ENCODE results near the gene PKP1.

PKP1 gene

DNA sequence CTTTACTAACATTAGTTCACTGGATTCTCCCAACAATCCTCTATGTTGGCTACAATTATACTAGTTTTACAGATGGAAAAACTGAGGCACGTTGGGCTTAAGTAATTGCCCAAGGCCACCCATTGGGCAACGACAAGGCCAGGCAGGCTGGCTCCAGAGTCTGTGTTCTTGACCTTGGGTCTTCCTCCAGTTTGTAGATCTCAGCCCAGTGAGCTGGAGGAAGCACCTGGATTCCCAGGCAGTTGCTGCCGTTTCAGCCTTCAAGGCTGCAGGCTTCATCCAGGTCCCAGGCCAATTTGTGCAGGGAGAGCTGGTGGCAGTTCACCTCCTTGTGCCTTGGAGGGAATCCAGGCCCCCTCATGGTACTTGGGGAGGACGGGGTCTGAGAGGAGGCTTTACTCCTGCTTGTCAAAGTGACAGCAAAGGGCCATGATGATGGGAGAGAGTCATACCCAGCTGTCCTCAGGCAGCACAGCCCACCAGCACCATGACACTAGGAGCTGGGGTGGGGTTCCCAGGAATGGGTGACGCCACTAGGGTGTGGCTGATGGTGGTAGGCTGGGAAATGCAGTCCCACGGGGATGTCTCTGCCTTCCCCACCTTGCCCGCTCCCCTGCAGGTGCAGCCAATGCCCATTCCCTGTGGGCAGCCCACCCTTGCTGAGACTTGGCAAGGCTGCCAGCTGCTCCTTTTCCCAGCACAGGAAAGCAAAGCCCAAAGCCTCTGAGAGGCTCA, 27.1 kb downstream of the PKP1 start:
- DNase-seq, result no peak

DNA sequence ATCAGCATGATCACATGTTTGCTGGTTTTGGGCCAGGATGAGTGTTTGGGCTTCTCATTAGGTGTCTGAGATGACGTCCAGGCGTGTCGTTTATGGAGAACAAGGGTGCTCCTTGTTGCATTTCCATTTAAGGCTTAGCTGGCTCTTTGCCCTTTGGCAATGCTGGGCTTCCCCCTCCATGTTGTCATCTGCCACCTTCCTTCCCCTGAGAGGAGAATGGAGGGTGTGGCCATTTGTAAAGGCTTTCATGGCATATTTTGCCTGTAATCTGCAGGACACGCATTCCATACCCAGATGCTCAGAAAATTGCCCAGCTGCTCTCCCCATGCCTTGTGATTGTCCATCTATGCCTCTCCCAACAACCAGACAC, 27.7 kb downstream of the PKP1 start:
- DNase-seq, result no peak

DNA sequence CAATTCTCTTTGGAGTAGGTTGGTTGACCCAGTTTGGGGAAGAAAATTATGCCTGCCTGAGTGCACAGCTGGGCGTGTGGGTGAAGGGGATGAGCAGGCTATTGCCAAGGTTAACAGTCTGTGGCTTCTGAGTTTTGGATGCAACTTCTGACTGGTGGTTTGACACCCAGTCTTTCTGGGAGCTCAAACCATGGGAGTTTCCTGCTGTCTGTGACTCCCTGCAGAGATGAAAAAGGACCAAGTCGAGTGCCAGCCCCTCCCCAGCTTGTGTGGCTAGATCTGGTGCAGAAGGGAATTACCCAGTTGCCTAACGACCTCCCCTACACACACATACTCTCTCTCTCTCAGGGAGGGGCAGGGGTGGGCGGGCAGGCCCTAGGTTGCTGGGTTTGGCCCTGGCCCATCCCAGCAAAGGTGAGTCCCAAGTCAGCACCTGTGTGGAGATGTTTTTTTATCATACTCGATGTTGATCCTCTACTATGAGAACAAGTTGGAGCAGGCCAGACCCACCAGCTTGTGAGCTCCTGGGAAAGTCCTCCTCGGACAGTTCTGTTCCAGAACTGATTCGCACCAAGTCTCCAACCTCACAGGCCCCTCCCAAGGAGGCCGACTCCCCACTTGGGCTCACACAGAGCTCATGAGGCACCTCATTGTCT, 28.2 kb downstream of the PKP1 start:
- peak; percentile 67 for DNase-seq

DNA sequence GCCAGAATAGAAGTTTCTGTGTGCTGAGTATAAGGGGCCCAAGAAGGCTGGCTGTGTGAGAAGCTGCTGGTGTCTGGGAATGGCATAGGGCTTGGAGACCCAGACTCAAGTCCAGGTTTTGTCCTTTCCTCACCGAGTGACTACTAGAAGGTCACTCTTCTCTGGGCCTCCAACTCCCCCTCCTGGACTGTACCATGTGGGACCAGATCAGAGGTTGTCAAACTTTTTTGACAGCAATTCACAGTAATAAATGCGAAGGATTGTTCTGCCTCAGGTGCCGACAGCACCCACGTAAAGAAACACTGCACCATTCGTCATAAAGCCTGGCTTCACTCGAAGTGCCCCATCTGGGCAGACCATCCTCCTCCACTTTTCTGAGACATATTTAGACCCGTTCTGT, 29.0 kb downstream of the PKP1 start:
- no peak for DNase-seq

DNA sequence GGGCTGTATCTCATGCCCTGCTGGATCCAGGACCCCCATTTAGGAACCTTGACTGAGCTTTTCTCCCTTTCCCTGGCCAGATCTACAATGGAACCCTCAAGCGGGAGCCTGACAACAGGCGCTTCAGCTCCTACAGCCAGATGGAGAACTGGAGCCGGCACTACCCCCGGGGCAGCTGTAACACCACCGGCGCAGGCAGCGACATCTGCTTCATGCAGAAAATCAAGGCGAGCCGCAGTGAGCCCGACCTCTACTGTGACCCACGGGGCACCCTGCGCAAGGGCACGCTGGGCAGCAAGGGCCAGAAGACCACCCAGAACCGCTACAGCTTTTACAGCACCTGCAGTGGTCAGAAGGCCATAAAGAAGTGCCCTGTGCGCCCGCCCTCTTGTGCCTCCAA, 29.8 kb downstream of the PKP1 start:
- no peak for DNase-seq

DNA sequence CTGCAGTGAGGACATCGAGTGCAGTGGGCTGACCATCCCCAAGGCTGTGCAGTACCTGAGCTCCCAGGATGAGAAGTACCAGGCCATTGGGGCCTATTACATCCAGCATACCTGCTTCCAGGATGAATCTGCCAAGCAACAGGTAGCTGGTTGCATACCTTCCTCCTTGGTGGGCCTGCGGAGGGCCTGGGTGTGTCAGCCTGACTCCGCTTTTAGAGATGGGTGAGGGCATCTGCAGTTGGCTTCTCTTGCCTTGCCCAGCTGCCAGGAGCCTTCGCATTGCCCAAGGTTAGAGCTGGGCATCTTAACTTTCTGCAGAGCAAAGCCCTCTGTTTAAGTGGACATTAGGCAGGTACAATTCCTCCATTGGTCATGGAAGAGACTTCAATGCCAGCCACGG, 33.2 kb downstream of the PKP1 start:
- no peak for DNase-seq

DNA sequence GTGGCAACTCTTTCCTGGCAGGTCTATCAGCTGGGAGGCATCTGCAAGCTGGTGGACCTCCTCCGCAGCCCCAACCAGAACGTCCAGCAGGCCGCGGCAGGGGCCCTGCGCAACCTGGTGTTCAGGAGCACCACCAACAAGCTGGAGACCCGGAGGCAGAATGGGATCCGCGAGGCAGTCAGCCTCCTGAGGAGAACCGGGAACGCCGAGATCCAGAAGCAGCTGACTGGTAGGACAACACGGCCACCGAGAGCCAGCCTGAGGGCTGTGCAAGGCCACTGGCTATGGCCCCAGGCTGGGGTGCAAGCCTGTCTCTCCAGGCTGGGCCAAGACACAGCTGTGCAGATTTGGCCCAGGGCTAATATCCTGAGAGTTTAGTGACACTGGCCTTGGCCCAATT, 34.2 kb downstream of the PKP1 start:
- DNase-seq, result no peak

DNA sequence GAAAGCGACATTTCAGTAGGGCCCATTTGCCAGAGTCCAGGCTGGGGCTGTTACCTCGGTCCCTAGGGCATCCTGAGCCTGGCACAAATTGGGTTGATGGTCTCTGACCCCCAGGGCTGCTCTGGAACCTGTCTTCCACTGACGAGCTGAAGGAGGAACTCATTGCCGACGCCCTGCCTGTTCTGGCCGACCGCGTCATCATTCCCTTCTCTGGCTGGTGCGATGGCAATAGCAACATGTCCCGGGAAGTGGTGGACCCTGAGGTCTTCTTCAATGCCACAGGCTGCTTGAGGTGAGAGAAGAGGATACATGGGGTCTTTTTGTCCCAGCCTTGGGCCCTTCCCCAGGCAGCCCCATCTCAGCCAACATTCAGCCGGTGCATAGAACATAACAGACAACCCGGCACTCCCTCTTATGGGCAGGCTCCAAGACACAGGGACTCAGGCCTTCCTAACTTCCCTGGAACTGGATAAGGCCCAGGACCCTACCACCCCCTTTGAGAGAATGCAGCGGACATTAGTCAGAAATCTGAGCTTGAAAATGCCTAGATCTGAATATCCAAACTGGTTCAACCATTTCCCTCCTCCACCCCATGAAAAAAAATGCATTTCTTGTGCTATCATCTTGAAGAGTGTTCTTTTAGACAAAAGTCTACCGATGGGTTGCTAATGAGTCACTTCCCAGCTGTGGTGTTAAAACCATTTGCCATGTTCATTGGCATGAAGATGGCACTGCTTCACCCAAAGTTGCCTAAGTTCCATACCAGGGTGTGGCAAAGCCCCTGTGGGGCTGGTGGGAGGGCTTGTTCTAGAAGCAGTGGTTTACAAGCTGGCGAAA, 35.4 kb downstream of the PKP1 start:
- no peak for DNase-seq

DNA sequence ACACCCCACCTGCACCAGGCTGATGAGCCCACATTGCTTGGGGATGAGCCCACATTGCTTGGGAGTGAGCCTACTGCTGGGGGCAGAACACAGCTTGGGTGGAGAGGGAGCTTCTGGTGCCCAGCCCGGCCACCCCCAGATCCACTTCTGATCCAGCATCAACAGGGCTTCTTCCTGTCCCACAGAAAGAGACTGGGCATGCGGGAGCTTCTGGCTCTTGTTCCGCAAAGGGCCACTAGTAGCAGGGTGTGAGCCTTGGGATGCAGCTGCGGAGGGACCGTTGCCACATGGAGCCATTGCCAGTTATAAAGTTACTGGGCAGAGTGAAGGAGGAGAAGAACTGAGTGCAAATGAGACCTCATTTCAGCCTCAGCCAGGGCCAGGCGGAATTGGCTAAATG, 36.3 kb downstream of the PKP1 start:
- DNase-seq, result no peak

DNA sequence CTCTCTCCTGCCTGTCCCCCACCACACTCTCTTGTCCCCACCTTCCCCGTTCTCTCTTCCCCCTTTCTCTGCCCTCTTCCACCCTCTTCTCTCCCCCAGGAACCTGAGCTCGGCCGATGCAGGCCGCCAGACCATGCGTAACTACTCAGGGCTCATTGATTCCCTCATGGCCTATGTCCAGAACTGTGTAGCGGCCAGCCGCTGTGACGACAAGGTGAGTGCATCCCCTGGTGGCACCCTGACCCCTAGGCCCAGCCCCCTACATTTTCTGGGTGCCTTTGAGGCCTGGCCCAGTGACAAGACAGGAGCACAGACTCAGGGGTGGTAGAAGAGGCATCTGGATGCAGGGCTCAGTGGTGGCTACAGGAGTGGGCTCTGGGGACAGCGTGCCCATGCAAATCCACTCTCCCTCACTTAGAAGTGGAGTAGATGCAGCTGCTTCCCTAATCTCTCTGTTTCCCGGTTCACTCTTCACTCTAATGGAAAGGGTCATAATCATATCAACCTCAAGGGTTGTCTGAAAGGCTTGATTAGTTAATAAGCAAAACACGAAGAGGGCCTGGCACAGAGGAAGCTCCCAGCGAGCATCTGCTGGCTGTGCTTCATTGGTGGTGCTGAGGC, 37.0 kb downstream of the PKP1 start:
- no peak for DNase-seq

DNA sequence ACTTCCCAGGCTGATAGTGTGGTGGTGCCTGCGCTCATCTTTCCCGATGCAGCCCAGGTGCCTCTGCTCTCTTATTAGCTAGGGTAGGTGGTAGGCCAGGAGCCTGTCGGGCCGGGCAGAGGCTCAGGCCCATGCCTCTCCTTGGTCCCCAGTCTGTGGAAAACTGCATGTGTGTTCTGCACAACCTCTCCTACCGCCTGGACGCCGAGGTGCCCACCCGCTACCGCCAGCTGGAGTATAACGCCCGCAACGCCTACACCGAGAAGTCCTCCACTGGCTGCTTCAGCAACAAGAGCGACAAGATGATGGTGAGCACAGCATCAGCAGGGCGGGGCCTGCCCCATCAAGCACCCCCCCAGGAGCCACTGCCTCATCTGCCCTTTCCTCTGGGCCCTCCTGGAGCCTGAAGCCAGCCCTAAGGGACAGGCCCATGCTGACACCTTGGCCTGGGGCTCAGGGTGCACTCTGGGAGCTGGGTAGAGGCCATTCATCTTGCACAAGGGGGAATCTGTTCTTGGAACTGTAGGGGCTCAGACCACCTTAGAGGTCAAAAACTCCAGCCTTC, 38.6 kb downstream of the PKP1 start:
- DNase-seq, result no peak

DNA sequence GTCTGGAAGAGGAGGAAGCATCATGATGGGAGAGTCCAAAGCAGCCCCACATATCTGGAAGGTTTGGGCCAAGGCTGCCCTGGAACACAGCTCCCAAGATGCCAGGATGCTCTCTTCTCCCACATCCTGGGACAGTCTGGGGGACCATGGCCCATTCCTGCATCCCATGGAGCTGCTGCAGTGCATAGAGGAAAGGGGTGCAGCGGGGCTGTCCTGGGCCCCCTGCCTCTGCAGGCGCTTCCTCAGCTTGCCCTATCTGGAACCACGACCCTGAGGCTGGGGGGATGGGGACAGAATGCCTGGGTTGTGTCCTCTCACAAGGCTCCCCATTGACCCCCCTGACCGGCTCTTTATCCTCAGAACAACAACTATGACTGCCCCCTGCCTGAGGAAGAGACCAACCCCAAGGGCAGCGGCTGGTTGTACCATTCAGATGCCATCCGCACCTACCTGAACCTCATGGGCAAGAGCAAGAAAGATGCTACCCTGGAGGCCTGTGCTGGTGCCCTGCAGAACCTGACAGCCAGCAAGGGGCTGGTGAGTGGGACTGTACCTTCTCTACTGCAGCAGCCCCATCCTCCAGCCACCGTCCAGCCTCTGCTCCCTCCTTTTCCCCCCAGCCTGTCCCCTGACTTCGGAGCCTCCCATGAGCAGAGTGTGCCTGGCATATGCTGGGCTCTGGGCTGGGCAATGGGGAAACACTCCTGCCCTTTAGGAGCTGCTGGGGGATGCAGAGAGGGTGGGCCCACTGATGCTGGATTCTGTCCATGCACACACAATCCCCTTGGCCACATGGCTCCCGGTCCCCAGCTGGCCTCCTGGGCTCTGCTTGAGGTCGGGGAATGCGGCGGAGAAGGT, 39.6 kb downstream of the PKP1 start:
- DNase-seq, result no peak

DNA sequence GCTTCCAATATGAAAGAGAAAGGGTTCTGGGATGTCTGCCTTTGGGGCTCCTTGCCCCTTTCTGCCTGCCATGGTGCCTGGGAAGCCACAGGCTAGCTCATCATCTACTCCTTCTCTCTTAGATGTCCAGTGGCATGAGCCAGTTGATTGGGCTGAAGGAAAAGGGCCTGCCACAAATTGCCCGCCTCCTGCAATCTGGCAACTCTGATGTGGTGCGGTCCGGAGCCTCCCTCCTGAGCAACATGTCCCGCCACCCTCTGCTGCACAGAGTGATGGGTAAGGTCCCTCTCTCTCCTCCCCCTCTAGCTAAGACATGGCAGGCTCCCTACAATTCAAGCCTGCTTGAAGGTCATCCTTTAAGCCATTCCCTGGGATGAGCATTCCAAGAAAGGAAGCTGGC, 41.0 kb downstream of the PKP1 start:
- DNase-seq, result no peak

DNA sequence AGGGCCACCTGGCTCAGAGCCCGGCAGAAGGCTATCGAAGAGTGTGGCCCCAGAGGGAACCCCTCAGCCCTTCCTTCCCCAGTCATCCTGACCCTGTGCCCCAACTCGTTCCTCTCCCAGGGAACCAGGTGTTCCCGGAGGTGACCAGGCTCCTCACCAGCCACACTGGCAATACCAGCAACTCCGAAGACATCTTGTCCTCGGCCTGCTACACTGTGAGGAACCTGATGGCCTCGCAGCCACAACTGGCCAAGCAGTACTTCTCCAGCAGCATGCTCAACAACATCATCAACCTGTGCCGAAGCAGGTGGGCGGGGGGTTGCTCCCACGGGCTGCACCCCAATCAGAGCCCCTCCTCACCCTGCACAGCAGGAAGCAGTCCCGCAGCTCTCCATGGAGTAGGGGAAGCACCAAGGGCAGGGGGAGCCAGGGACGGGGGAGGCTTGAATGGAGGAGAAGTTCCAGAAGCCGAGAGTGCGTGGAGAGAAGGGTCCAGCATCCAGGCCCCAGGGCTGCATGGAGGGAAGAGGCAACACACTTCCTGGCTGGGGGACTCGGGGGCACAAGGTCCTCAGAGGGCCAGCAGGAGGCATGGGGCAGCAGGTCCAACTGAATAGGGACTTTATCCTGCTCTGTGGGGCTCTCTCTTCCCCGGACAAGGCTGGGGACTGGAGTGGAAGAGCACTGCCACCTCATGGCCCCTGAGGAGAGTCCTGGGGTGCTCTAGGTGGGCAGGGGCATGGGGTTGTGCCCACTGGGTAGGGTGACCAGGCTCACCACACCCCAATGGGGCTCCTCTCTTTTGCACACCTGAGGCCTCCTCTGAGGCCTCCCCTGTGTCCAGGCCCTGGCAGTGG, 41.7 kb downstream of the PKP1 start:
- DNase-seq, result no peak

DNA sequence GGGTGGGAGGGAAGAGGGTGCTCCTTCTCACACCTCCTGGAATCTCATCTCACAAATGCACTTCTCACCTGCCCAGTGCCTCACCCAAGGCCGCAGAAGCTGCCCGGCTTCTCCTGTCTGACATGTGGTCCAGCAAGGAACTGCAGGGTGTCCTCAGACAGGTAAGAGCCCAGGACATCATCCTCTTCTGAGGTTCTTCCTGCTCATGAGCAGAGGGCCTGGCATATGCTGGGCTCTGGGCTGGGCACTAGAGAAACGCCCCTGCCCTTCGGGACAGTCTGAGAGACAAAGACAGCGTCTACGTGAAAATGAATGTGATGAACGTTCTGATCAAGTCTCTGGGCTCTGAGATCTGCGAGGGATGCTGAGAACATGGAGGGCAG, 42.4 kb downstream of the PKP1 start:
- DNase-seq, result no peak

DNA sequence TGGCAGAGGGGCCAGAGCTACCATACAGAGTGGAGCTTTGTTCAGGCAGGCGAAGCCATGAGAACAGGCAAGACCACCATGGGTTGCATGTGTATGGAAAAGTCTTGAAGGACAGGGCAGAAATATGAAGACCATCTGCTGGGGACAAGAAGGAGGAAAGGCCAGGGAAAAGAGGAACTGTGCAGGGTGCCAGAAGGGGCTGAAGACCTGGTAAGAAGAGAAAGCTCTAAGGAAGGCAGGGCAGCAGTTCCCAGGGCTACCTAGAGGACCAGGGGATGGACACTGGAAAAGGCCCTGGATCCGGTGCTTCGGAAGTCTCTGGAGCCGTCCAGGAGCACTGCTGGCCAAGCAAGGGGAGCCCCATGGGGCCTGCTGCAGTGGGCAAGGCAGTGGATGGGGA, 43.4 kb downstream of the PKP1 start:
- no peak for DNase-seq

DNA sequence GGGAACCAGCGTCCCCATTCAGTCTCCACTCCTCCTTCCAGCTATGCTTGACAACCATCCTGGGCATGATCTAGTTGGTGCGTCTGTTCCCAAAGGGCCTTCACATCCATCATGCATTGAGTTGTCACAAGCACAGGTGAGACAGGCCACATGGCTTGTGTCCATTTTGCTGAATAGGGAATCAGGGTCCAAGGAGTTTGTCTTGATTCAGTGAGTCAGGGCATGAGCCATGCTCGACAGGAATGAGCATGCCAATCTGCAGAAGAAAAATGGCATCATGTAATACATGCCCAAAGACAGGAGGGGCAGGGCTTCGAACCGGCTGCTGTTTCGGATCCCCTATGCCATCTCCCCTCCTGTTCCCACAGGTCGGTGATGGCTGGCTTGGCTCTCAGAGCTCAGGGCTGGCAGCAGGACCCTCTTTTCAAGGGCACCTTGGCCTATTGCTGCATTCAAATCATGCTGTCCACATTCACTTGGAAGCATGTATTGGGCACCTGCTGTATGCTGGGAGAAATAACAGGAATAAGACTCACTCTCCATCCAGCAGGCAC, 44.5 kb downstream of the PKP1 start:
- no peak for DNase-seq

DNA sequence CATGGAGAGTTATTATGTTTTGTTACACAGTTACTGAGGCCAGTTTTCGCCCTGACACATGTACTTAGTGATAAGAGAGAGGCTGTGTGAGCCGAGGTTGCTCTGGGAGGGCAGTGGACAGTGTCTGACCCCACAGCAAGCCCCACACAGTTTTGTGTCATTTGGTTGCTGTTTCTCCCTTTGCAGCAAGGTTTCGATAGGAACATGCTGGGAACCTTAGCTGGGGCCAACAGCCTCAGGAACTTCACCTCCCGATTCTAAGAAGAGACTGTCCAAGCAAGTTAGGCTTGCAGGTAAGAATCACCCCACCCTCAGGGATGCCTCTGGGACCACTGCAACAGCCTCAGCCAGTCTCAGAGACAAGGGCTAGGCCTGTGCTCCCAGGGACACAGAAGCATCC, 45.3 kb downstream of the PKP1 start:
- DNase-seq, result no peak

DNA sequence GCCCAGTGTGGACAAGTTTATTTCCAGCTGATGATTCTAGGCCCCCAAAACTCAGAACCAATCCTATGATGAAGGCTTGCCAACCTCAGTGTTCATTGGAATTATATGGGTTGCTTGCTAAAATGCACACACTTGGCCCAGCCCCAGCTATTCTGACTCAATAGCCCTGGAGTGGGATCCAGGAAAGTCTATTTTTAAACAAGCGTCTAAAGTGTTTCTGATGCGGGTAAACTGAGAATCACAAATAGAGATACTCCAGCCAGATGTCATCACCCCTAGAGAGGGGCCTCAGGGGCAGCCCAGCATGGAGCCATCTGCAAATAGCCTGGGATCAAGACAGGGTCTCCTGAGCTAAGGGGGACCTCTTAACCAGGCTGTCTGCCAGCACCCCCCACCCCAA, 46.0 kb downstream of the PKP1 start:
- no peak for DNase-seq

DNA sequence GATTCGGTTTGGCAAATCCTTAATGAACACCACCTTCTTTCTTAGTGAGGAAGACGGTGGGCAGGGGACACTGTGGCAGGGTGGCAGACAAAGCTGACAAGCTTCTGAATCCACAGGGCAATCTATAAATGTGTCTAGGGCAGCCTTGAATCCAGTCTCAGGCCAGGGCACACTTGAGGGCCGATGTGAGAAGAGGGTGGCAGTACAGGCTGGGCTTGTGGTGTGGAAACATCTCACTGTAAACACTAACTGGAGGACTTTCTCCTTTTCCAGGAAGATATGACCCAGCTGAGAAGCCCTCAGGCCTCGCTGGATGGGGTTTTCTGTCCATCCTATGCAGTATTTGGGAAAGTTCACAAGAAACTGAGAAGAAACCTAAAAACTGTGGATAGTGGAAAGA, 46.5 kb downstream of the PKP1 start:
- DNase-seq, result no peak

DNA sequence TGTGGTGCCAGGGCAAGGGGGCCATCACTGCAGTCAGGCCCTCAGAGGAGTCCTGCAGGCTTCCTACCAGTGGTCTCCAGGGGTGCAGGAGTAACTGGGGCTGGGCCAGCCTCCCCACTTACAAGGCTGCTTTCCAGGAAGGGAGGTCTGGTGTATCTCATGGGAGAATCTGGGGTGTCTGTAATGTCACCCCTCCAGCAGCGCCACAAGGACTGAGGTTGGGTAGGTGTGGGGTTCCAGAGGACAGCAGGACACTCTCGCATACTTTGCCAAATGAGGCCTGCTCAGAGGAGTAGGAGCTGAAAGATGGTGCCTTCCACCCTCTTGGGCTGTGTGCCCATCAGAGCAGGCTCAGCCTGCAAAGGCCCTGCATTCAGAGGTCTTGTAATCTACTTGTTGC, 47.2 kb downstream of the PKP1 start:
- DNase-seq, result no peak
